Brain microvascular endothelial cell (primary cell): ENCODE results near the gene VWA3A.

Experiments
- DNase-seq: peaks from one replicate; pipeline ENCODE4 v3.0.0-alpha.2; 2020
- H3K27ac ChIP-seq: fragments of 250-450 bp; sonication (Bioruptor Pico); 2 replicates; pipeline ENCODE4 v1.5.1; 2020; ENCODE audit warnings: mild to moderate bottlenecking, moderate library complexity
- H3K27me3 ChIP-seq: fragments of 250-450 bp; sonication (Bioruptor Pico); replicated peaks from 2 replicates; pipeline ENCODE4 v1.5.1; 2020; ENCODE audit warnings: mild to moderate bottlenecking
- H3K36me3 ChIP-seq: fragments of 250-450 bp; sonication (Bioruptor Pico); replicated peaks from 2 replicates; pipeline ENCODE4 v1.5.1; 2020; ENCODE audit warnings: mild to moderate bottlenecking
- H3K4me3 ChIP-seq: 2 replicates; pipeline ENCODE4 v1.5.1; 2011; ENCODE audit warnings: low read depth, mild to moderate bottlenecking, control low read depth, low read length, moderate library complexity
- in situ Hi-C: cut with HindIII; loops from 2 replicates; pipeline ENCODE4 v1.10.0; 2017; ENCODE audit warnings: low sequenced_read_pairs, low pct_ligation_motif_present
- TF ChIP-seq, protein P1 (sequence below): IDR thresholded peaks from 2 replicates; pipeline ENCODE4 v1.5.1; 2011; ENCODE audit warnings: low read depth, mild to moderate bottlenecking, moderate library complexity, low read length, control low read depth, inconsistent platforms; ENCODE audit errors: missing control alignments

Gene VWA3A

DNA sequence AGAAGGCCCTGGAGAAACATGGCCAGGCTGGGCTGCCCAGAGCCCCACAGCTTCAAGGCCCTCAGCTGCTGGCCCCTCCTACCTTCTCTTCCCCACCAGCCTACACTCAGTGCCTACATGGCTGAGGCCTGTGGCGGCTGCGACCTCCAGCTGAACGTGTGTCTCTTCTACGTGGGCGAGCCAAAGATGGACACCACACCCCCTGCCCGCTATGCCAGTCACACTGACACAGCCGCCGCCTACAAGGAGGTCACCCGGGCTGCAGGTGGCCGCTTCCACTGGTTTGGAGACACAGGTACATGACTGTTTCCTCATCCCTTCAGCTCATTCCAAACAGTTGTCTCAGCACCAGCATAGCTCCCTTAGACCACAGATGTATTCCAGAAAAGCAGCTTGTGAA, 40.5 kb downstream of the VWA3A start:
- TF ChIP-seq, protein P1, sequence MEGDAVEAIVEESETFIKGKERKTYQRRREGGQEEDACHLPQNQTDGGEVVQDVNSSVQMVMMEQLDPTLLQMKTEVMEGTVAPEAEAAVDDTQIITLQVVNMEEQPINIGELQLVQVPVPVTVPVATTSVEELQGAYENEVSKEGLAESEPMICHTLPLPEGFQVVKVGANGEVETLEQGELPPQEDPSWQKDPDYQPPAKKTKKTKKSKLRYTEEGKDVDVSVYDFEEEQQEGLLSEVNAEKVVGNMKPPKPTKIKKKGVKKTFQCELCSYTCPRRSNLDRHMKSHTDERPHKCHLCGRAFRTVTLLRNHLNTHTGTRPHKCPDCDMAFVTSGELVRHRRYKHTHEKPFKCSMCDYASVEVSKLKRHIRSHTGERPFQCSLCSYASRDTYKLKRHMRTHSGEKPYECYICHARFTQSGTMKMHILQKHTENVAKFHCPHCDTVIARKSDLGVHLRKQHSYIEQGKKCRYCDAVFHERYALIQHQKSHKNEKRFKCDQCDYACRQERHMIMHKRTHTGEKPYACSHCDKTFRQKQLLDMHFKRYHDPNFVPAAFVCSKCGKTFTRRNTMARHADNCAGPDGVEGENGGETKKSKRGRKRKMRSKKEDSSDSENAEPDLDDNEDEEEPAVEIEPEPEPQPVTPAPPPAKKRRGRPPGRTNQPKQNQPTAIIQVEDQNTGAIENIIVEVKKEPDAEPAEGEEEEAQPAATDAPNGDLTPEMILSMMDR, result no peak
- no peaks in the 10 kb centered on the region for H3K36me3 ChIP-seq
- DNase-seq, result no peak
- no peak overlapping the region for H3K4me3 ChIP-seq
- H3K27me3 ChIP-seq, result no peaks in the 10 kb centered on the region
- in situ Hi-C loops, result no loop called here
- H3K27ac ChIP-seq, result no peak overlapping the region

GRCh38 chr16:22138482-22138881, 46.1 kb downstream of the VWA3A start:
- in situ Hi-C loops, result no loop called here
- DNase-seq, result no peak
- Histone ChIP-seq H3K27me3 (no peaks in the 10 kb centered on the region), H3K4me3 (no peak overlapping the region), H3K27ac (no peak overlapping the region), H3K36me3 (no peaks in the 10 kb centered on the region)
- TF ChIP-seq, protein P1, result no peak

- no peak overlapping the region for H3K4me3 ChIP-seq
These were observed 46.7 kb downstream of the VWA3A start for GRCh38 chr16:22139008-22139407.

GRCh38 chr16:22139732-22140131, 47.4 kb downstream of the VWA3A start:
- Histone ChIP-seq H3K4me3 (no peak overlapping the region), H3K36me3 (no peaks in the 10 kb centered on the region), H3K27ac (no peak overlapping the region), H3K27me3 (no peaks in the 10 kb centered on the region)
- in situ Hi-C loops, result no loop called here
- DNase-seq, result no peak
- TF ChIP-seq, protein P1, result no peak

More at GRCh38 chr16:22139008-22139407, 46.7 kb downstream of the VWA3A start:
- TF ChIP-seq, protein P1, result no peak
- Histone ChIP-seq H3K27ac (no peak overlapping the region), H3K27me3 (no peaks in the 10 kb centered on the region), H3K36me3 (no peaks in the 10 kb centered on the region)
- DNase-seq, result no peak
- in situ Hi-C loops, result no loop called here

GRCh38 chr16:22141767-22142166, 49.4 kb downstream of the VWA3A start:
- TF ChIP-seq, protein P1, result peak; percentile 78
- peak; percentile 31 for DNase-seq
- in situ Hi-C loops, result no loop called here
- Histone ChIP-seq H3K27ac (no peak overlapping the region), H3K36me3 (no peaks in the 10 kb centered on the region), H3K27me3 (no peaks in the 10 kb centered on the region), H3K4me3 (no peak overlapping the region)

DNA sequence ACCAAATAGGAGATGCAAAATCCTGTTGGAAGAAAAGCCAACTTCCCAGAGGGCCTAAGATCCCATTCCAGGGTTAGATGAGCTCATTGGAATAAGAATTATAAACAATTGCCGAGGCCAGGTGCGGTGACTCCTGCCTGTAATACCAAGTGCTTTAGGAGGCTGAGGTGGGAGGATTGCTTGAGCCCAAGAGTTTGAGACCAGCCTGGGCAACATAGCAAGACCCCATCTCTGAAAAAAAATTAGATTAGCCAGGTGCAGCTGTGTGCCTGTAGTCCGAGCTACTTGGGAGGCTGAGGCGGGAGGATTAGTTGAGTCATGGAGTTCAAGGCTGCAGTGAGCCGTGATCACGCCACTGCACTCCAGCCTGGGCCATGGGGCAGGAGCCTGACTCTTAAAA, 52.2 kb downstream of the VWA3A start:
- no peak for DNase-seq
- in situ Hi-C loops, result no loop called here
- Histone ChIP-seq H3K4me3 (no peak overlapping the region), H3K27me3 (no peaks in the 10 kb centered on the region), H3K27ac (no peak overlapping the region), H3K36me3 (no peaks in the 10 kb centered on the region)
- TF ChIP-seq, protein P1, result no peak
